ENCODE measurements around the gene SNRPA1.

DNA sequence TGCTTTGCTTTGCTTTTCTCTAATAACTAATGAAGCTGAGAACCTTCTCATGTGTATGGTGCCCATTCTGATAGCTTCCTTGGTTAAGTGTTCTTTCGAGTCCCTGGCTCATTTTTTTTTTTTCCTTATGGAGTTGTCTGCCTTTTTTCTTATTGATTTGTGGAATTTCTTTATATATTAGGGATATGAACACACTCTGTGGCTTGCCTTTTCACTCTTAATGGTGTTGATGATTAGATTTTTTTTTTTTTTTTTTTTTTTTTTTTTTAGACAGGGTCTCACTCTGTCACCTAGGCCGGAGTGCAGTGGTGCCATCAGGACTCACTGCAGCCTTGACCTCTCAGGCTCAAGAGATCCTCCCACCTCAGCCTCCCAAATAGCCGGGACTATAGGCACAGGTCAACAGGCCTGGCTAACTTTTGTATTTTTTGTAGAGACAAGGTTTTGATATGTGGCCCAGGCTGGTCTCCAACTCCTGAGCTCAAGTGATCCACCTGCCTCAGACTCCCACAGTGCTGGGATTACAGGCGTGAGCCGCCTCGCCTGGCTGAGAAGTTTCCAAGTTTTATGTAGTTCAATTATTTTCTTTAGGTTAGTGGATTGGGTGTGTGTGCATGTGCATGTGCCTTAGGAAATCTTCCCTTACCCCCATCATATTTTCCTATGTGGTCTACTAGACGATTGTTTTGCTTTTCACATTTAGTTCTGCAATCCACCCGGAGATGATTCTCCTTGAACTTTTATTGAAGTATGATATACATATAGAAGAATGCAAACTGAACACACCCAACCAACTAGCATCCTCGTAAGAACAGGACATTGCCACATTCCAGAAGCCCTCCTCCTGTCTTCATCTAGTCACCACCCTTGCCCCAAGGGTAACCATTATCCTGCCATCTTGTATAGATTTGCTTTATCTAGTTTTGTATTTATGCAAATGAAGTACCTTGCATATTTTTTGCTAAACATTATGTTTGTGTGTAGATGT is 1.7 kb upstream of the SNRPA1 start:
- TF ChIP-seq, protein P1, sequence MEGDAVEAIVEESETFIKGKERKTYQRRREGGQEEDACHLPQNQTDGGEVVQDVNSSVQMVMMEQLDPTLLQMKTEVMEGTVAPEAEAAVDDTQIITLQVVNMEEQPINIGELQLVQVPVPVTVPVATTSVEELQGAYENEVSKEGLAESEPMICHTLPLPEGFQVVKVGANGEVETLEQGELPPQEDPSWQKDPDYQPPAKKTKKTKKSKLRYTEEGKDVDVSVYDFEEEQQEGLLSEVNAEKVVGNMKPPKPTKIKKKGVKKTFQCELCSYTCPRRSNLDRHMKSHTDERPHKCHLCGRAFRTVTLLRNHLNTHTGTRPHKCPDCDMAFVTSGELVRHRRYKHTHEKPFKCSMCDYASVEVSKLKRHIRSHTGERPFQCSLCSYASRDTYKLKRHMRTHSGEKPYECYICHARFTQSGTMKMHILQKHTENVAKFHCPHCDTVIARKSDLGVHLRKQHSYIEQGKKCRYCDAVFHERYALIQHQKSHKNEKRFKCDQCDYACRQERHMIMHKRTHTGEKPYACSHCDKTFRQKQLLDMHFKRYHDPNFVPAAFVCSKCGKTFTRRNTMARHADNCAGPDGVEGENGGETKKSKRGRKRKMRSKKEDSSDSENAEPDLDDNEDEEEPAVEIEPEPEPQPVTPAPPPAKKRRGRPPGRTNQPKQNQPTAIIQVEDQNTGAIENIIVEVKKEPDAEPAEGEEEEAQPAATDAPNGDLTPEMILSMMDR (IDR thresholded peaks at IDR 0.05 in 4 of 5, conservative IDR thresholded peaks at IDR 0.05 in 1 of 5): no peak
- TF ChIP-seq POLR2A (IDR thresholded peaks at IDR 0.05): no peak
